22Rv1 (cell line): ENCODE measurements around the gene MLLT10.

Experiments
- H3K27ac ChIP-seq: fragments of 450-650 bp; 2 replicates; pipeline ENCODE4 v1.5.1; 2017
- CTCF ChIP-seq: fragments of 450-650 bp; IDR thresholded peaks from 2 replicates; pipeline ENCODE4 v1.5.1; 2017; ENCODE audit warnings: mild to moderate bottlenecking
- ZFX ChIP-seq: fragments of 450-650 bp; IDR thresholded peaks from 2 replicates; pipeline ENCODE4 v1.6.1; 2017; ENCODE audit warnings: antibody characterized with exemption, borderline replicate concordance

MLLT10 gene

GRCh38 chr10:21687266-21688008 lies 153.4 kb downstream of the MLLT10 start:
- H3K27ac ChIP-seq: no peak overlapping the region

GRCh38 chr10:21688009-21688332 lies 153.9 kb downstream of the MLLT10 start:
- no peak overlapping the region for H3K27ac ChIP-seq

More at GRCh38 chr10:21687266-21688008, 153.4 kb downstream of the MLLT10 start:
- TF ChIP-seq ZFX: no peak

GRCh38 chr10:21688870-21689269 lies 154.8 kb downstream of the MLLT10 start:
- TF ChIP-seq ZFX: no peak
- TF ChIP-seq CTCF: no peak
- no peak overlapping the region for H3K27ac ChIP-seq

More at GRCh38 chr10:21688009-21688332, 153.9 kb downstream of the MLLT10 start:
- TF ChIP-seq ZFX (no peak), CTCF (no peak)

- no peak overlapping the region for H3K27ac ChIP-seq
- TF ChIP-seq CTCF (no peak), ZFX (no peak)
Measured at GRCh38 chr10:21689881-21690280, 155.8 kb downstream of the MLLT10 start.

GRCh38 chr10:21692916-21693315 lies 158.9 kb downstream of the MLLT10 start:
- H3K27ac ChIP-seq: no peak overlapping the region
- TF ChIP-seq CTCF (no peak), ZFX (no peak)

- H3K27ac ChIP-seq: no peak overlapping the region
Measured at GRCh38 chr10:21693418-21693817, 159.4 kb downstream of the MLLT10 start.

GRCh38 chr10:21694631-21695030 lies 160.6 kb downstream of the MLLT10 start:
- no peak overlapping the region for H3K27ac ChIP-seq
- TF ChIP-seq ZFX (no peak), CTCF (no peak)

More at GRCh38 chr10:21693418-21693817, 159.4 kb downstream of the MLLT10 start:
- TF ChIP-seq CTCF: no peak
- no peak for TF ChIP-seq ZFX

- no peak for TF ChIP-seq CTCF
- TF ChIP-seq ZFX: no peak
- no peak overlapping the region for H3K27ac ChIP-seq
Measured at GRCh38 chr10:21696302-21696701, 162.3 kb downstream of the MLLT10 start.
